Spleen (tissue), 11 donors: ENCODE data around the gene FUT7. TPM values are rescaled to one million over a fixed set of nuclear protein-coding genes. Genes with fewer than 3 reads are reported as not detected.

ENCODE experiments used
- DNase-seq: peaks from one replicate; pipeline ENCODE4 v3.0.0-alpha.2; 2020
- H3K27ac ChIP-seq, 8 donors: fragments of 200-600 bp; sonication (generic) in 7 of 8; 1 replicate in 4 of 8; 2 replicates in 4 of 8; pipeline versions ENCODE4 v1.5.0 to v1.8.0; 2016 to 2021; ENCODE audit warnings: inconsistent platforms in 4 of 8, mild to moderate bottlenecking in 4 of 8, moderate library complexity in 1 of 8
- H3K27me3 ChIP-seq, 7 donors: fragments of 200-600 bp; sonication (generic) in 6 of 7; replicated peaks in 1 of 7; 1 replicate in 4 of 7; 2 replicates in 3 of 7; pipeline versions ENCODE4 v1.5.0 to v1.8.0; 2016 to 2021; ENCODE audit warnings: inconsistent platforms in 3 of 7, mild to moderate bottlenecking in 1 of 7
- H3K36me3 ChIP-seq, 6 donors: fragments of 200-600 bp; sonication (generic) in 5 of 6; 1 replicate in 4 of 6; 2 replicates in 2 of 6; pipeline versions ENCODE4 v1.5.0 to v1.8.0; 2016 to 2021; ENCODE audit warnings: inconsistent platforms in 2 of 6
- H3K4me1 ChIP-seq, 6 donors: fragments of 200-600 bp; sonication (generic) in 5 of 6; 1 replicate in 3 of 6; 2 replicates in 3 of 6; pipeline versions ENCODE4 v1.5.0 to v1.8.0; 2016 to 2021; ENCODE audit warnings: inconsistent platforms in 3 of 6
- H3K4me3 ChIP-seq, 8 donors: fragments of 200-600 bp; sonication (generic) in 7 of 8; 1 replicate in 4 of 8; 2 replicates in 4 of 8; pipeline versions ENCODE4 v1.5.0 to v1.8.0; 2016 to 2021; ENCODE audit warnings: inconsistent platforms in 4 of 8, mild to moderate bottlenecking in 4 of 8, moderate library complexity in 2 of 8
- H3K9me3 ChIP-seq, 8 donors: fragments of 200-600 bp; sonication (generic) in 7 of 8; 1 replicate in 4 of 8; 2 replicates in 4 of 8; pipeline versions ENCODE4 v1.5.0 to v1.8.0; 2016 to 2021; ENCODE audit warnings: inconsistent platforms in 4 of 8
- POLR2A ChIP-seq, 3 donors: fragments of 450-650 bp; IDR thresholded peaks; one replicate each; pipeline ENCODE4 v1.5.1; 2017; ENCODE audit warnings: antibody characterized with exemption in 3 of 3, mild to moderate bottlenecking in 1 of 3
- POLR2AphosphoS5 ChIP-seq, 3 donors: sonication (generic); formaldehyde crosslinking; IDR thresholded peaks; one replicate each; pipeline ENCODE4 v1.5.1; 2017; ENCODE audit warnings: antibody characterized with exemption in 3 of 3
- WGBS, 5 donors: extraction: QIAGEN DNeasy Blood & Tissue Kit in 3 of 5; methylation state at CpG; one replicate each; pipeline versions ENCODE4 v1.1.5 to v1.1.7; 2013 to 2018; 5-methylcytosine and 5-hydroxymethylcytosine counted together
- intact Hi-C: fragments of 100-400 bp; cut with DNase I; formaldehyde crosslinking; loops from one replicate; pipeline ENCODE4 v1.15.0; 2023; ENCODE audit warnings: low total_unique reads
- polyA plus RNA-seq, 3 donors: library from polyadenylated mRNA; stranded (reverse); fragments of 200-250 nt; gene quantifications; one replicate each; pipeline ENCODE4 v1.2.1, GENCODE V29; 2013
- total RNA-seq, 7 donors: library from RNA; depleted of rRNA in 3 of 7; stranded (reverse); fragments of >200 nt in 3 of 7; fragmentation: NEBNext Ultra II Directional in 4 of 7; extraction: Animal tissue kit (Norgen Biotek cat#: 25700) in 4 of 7; gene quantifications; one replicate each; pipeline versions ENCODE4 v1.1.0 to v1.2.1, GENCODE V29; 2016 to 2021
- TF ChIP-seq, protein P1 (sequence below), 11 experiments: fragments of 200-600 bp in 7 of 11; fragments of 450-650 bp in 4 of 11; sonication (generic) in 4 of 11; IDR thresholded peaks in 8 of 11; conservative IDR thresholded peaks in 3 of 11; 1 replicate in 7 of 11; 2 replicates in 4 of 11; pipeline versions ENCODE4 v1.4.0 to v1.8.0; 2016 to 2021; ENCODE audit warnings: antibody characterized with exemption in 11 of 11, inconsistent platforms in 4 of 11, mild to moderate bottlenecking in 1 of 11
- donor health status: healthy with polysubstance abuse.
- donor health status: DM: no; HTN: no; CAD: no; lungs with moderate emphysema.
- donor health status: DM: no; HTN: no; CAD: no.
- donor health status: Bipolar disorder and iron deficiency.
- donor health status: healthy.
- donor health status: DM: no; HTN: no; CAD: no.
- donor health status: DM: yes; HTN: yes; CAD: no.

FUT7 gene
- total and polyA plus RNA-seq, 10 donors, result 4.0 to 14.9 (median 6.3) TPM

GRCh38 chr9:137021979-137022661 lies 9.8 kb downstream of the FUT7 start:
- intact Hi-C loops, result no loop called here
- no peaks in the 10 kb centered on the region for H3K27me3 ChIP-seq
- no peaks in the 10 kb centered on the region for H3K9me3 ChIP-seq
- peaks cover 0 to 48% (median 12%) of the 10 kb centered on the region in 6 donors for H3K36me3 ChIP-seq
- WGBS, 5 donors, result 51 to 75% (median 57%) methylated on average over 21 to 30 of the region's 30 CpGs
- no peak overlapping the region for H3K4me3 ChIP-seq
- H3K27ac ChIP-seq, result peak overlapping the region in 3 of 8 donors; percentile 41 to 60 (median 48)
- TF ChIP-seq POLR2A (IDR thresholded peaks at IDR 0.05), result no peak
- TF ChIP-seq, protein P1, sequence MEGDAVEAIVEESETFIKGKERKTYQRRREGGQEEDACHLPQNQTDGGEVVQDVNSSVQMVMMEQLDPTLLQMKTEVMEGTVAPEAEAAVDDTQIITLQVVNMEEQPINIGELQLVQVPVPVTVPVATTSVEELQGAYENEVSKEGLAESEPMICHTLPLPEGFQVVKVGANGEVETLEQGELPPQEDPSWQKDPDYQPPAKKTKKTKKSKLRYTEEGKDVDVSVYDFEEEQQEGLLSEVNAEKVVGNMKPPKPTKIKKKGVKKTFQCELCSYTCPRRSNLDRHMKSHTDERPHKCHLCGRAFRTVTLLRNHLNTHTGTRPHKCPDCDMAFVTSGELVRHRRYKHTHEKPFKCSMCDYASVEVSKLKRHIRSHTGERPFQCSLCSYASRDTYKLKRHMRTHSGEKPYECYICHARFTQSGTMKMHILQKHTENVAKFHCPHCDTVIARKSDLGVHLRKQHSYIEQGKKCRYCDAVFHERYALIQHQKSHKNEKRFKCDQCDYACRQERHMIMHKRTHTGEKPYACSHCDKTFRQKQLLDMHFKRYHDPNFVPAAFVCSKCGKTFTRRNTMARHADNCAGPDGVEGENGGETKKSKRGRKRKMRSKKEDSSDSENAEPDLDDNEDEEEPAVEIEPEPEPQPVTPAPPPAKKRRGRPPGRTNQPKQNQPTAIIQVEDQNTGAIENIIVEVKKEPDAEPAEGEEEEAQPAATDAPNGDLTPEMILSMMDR (IDR thresholded peaks at IDR 0.05 in 8 of 11, conservative IDR thresholded peaks at IDR 0.05 in 3 of 11), result no peak
- no peak for TF ChIP-seq POLR2AphosphoS5 (IDR thresholded peaks at IDR 0.05)
- peaks cover 4 to 57% (median 33%) of the 10 kb centered on the region in 6 donors for H3K4me1 ChIP-seq
- DNase-seq, result peak; percentile 89

DNA sequence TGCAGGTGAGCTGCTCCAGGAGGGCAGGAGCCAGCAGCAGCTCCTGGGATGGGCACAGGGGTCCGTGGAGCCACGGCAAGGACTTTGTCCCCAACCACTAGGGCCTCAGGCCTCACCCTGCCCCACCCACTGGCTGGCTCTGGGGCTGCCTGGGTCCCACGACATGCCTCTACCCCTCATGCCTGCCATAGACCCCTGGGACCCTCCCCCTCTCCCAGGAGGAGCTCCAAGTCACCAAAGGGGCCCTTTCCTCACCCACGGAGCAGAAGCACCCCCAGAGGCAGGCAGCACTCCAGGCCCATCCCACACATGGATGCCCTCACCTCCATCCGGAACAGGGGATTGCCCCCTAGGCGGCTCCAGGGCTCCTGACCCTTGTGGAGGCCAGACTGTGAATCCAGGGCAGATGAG lies 10.3 kb downstream of the FUT7 start:
- H3K27ac ChIP-seq, result no peak overlapping the region
- no peaks in the 10 kb centered on the region for H3K27me3 ChIP-seq
- TF ChIP-seq POLR2A (IDR thresholded peaks at IDR 0.05), result no peak
- peaks cover 0 to 54% (median 17%) of the 10 kb centered on the region in 6 donors for H3K36me3 ChIP-seq
- H3K9me3 ChIP-seq, result no peaks in the 10 kb centered on the region
- intact Hi-C loops, result no loop called here
- 89 to 96% (median 91%) methylated on average over 6 of the region's 6 CpGs for WGBS, 5 donors
- H3K4me3 ChIP-seq, result no peak overlapping the region
- DNase-seq, result no peak
- peaks cover 0 to 51% (median 27%) of the 10 kb centered on the region in 6 donors for H3K4me1 ChIP-seq

DNA sequence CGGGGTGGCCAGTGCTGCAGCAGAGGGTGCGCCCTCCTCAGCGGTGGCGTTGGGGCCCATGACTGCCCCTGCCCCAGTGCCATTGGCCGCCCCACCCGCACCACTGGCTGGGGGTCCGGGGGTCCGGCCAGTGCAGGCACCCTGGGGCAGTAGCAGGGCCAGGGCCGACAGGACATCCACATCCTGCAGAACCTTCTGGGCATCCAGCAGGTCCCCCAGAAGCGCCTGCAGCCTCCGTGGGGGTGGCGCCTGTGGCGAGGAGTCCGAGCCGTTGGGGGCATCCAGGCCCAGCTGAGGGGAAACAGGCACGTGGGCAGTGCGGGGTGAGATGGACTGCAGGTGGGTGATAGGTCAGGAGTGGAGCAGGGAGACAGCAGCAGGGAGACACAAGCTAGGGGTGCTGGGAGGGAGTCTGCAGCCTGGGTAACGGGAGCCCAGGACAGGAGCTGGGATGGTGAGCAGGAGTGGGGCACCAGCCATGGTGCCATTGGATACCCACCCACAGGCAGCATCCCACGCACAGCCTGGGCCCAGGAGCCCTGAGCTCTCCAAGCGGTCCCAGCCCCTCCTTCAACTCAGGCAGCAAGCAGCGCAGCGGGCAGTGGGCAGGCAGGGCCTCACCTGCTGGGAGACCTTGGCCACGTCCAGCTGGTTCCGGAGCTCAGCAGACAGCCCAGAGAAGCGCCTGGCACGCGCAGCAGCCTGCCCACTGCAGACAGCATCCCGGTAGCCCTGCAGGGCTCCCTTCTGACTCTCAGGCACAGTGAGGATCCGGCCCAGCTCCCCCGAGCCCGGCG lies 10.9 kb downstream of the FUT7 start:
- H3K4me1 ChIP-seq, result peaks cover 0 to 45% (median 21%) of the 10 kb centered on the region in 6 donors
- 89 to 97% (median 95%) methylated on average over 22 to 32 of the region's 32 CpGs for WGBS, 5 donors
- intact Hi-C loops, result no loop called here
- DNase-seq, result no peak
- no peak overlapping the region for H3K4me3 ChIP-seq
- H3K9me3 ChIP-seq, result no peaks in the 10 kb centered on the region
- TF ChIP-seq, protein P1 (IDR thresholded peaks at IDR 0.05 in 8 of 11, conservative IDR thresholded peaks at IDR 0.05 in 3 of 11), result no peak
- no peak for TF ChIP-seq POLR2A (IDR thresholded peaks at IDR 0.05)
- TF ChIP-seq POLR2AphosphoS5 (IDR thresholded peaks at IDR 0.05), result no peak
- no peaks in the 10 kb centered on the region for H3K27me3 ChIP-seq
- H3K36me3 ChIP-seq, result peaks cover 0 to 60% (median 23%) of the 10 kb centered on the region in 6 donors
- no peak overlapping the region for H3K27ac ChIP-seq

GRCh38 chr9:137019891-137020683 lies 11.8 kb downstream of the FUT7 start:
- DNase-seq, result no peak
- Histone ChIP-seq H3K4me3 (no peak overlapping the region), H3K36me3 (peaks cover 0 to 69% (median 32%) of the 10 kb centered on the region in 6 donors), H3K27ac (no peak overlapping the region), H3K9me3 (no peaks in the 10 kb centered on the region), H3K27me3 (no peaks in the 10 kb centered on the region), H3K4me1 (peaks cover 0 to 36% (median 13%) of the 10 kb centered on the region in 6 donors)
- 90 to 95% (median 94%) methylated on average over 28 to 34 of the region's 34 CpGs for WGBS, 5 donors
- intact Hi-C loops, result no loop called here
- TF ChIP-seq POLR2AphosphoS5 (IDR thresholded peaks at IDR 0.05) (no peak), POLR2A (IDR thresholded peaks at IDR 0.05) (no peak)
- TF ChIP-seq, protein P1 (IDR thresholded peaks at IDR 0.05 in 8 of 11, conservative IDR thresholded peaks at IDR 0.05 in 3 of 11), result no peak
